ENCODE measurements around the gene FOXP1.

- TF ChIP-seq EZH2 (IDR thresholded peaks at IDR 0.05; ENCODE audit: borderline replicate concordance, low read length) (no peak), CTCF (conservative IDR thresholded peaks at IDR 0.05 in 1 of 2, IDR thresholded peaks at IDR 0.05 in 1 of 2; ENCODE audit: extremely low read depth in 1 of 2, insufficient read depth in 1 of 2, low read depth in 1 of 2, low read length in 2 of 2) (no peak)
Measured at GRCh38 chr3:70982700-70983140, 600.8 kb downstream of the FOXP1 start.

All from mammary epithelial cell (primary cell).